HG03060 (cell line): ENCODE data around the gene ZBTB42.

Experiments
- ATAC-seq: cut with Tn5 transposase; IDR thresholded peaks from one replicate; pipeline ENCODE4 v1.9.1; 2021; ENCODE audit warnings: low read depth, moderate number of reproducible peaks; ENCODE audit not compliant: unreplicated experiment

The ZBTB42 gene

GRCh38 chr14:104768437-104769323, 32.2 kb upstream of the ZBTB42 start:
- no peak for ATAC-seq

- ATAC-seq: no peak
Observed at GRCh38 chr14:104769324-104770071, 31.4 kb upstream of the ZBTB42 start.

GRCh38 chr14:104770072-104770579, 30.8 kb upstream of the ZBTB42 start:
- no peak for ATAC-seq

DNA sequence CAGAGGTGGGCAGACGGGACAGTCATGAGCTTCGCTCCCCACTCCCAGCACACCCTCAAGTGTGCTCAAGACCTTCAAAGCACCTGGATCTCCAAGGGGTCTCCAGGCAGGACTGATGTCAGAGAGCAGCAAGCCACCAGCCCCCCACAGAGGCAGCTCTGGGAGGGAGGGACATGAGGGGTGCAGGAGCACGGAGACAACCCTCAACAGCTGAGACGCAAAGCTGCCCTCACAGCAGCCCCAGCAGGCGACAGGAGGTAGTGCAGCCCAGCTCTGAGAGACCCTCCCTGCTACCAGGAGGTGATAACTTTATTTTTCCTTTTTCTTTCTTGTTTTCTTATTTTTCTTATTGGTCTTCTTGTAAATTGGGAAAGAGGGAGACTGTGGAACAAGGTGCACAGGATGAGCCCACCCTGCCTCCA, 30.0 kb upstream of the ZBTB42 start:
- ATAC-seq: no peak

DNA sequence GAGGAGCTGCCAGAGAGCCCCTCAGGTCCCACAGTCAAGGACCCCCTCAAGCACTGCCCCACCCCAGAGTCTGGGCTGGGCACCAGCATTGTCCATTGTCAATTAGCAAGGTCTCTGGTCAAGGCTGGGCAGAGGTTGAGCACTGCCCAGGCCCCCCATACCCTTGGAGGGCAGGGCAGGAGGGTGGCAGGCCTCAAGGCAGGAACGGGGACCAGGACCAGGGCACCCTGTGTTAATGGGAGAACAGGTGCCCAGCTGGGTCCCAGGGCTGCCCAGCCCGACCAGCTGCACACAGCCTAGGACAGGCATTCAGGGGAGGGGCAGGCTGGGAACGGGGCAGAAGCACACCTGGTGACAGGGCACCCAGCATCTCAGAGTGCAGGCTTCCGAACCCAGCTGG, 29.5 kb upstream of the ZBTB42 start:
- ATAC-seq: no peak

GRCh38 chr14:104771918-104772706, 28.8 kb upstream of the ZBTB42 start:
- no peak for ATAC-seq

- ATAC-seq: no peak
Observed at GRCh38 chr14:104772707-104773504, 28.0 kb upstream of the ZBTB42 start.

DNA sequence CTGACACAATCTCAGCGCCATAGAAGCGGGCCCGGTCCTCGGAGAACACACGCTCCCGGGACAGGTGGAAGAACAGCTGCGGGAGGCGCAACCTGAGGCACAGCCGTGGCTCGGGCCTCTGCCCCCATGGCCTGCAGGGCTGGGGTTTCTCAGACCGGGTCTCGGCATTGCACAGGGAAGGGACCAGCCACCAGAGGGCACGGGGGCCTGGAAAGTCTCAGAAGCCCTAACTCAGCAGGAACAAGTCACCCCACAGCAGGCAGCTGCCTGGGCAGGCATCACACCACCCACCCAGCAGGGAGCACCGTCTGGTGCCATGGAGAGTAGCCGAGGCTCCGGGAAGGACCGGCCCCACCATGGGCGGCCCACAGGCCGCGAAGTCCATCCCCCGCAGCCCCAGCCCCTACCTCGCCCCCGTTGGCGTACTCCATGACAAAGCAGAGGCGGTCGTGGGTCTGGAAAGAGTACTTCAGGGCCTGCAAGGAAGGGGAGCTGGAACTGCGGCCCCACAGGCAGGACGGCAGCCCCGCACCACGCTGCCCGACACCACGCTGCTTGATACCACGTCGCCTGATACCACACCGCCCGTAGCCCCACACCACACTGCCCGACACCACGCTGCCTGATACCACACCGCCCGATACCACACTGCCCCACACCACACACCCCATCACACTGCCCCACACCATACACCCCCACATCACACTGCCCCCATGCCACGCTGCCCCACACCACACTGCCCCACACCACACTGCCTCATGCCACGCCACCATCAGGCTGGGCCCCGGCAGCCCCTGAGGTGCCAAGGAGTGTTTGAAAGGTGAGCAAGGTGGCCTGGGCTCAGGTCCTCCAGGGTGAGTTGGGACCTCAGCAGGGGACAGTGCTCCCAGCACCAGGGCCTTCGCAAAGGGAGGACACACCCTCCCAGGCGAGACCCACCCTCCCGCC, 27.1 kb upstream of the ZBTB42 start:
- ATAC-seq: no peak

DNA sequence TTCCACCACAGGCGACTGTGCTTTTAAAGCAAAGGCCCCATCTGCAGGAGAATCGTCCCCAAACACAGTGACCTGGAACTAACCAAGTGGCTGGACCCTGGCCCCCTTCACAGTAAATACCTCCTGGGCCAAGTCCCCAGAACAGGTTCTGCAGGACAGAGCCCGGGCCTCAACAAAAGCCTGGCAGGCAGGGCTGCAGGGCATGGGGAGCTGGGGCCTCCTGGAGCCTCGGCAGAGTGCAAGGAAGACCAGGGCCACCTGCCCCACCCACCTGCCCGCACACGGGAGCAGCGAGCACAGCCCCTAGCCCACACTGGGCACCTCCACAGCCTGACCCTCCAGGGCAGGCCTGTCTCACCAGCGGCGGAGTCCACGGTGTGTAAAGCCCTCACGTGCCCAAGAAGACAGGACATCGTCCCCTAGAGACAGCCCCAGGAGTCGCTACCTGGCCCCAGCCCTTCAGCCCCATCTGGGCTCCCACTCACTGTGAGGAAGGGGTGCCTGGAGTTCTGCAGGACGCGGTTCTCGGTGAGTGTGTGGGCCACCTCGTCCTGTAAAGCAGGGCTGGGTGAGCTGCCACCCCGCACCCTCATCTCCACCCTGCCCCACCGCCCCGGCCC, 26.3 kb upstream of the ZBTB42 start:
- no peak for ATAC-seq

DNA sequence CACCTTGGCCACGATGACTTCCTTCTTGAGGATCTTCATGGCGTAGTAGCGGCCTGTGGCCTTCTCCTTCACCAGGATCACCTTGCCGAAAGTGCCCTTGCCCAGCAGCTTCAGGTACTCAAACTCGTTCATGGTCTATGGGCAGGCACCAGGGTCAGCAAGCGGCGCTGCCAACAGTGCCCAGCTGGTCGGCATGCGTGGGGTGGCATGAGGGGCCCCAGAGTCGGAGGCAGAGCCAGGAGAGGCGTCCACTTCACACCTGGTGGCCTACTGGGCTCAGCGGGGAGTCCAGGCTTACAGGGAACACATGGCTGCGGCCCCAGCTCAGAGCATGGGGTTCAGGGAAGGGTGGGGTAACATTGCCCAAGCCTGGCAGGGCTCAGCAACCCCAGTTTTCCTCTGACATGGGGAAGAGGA, 25.8 kb upstream of the ZBTB42 start:
- ATAC-seq: no peak

DNA sequence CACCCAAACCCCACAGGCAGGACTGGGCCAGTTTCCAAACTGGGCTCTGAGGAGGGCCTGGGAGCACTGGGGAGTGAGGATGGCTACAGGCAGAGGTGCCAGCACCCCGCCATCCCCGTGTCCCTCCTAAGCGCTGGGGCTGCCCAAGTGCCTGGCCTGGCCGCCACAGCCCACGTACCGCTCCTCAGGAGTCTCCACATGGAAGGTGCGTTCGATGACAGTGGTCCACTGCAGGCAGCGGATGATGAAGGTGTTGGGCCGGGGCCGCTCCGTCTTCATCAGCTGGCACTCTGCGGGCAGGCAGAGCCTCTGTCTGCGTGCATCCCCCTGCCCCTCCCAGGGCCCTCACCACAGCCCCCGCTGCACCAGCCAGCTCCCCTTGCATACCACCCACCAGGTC, 24.4 kb upstream of the ZBTB42 start:
- no peak for ATAC-seq

DNA sequence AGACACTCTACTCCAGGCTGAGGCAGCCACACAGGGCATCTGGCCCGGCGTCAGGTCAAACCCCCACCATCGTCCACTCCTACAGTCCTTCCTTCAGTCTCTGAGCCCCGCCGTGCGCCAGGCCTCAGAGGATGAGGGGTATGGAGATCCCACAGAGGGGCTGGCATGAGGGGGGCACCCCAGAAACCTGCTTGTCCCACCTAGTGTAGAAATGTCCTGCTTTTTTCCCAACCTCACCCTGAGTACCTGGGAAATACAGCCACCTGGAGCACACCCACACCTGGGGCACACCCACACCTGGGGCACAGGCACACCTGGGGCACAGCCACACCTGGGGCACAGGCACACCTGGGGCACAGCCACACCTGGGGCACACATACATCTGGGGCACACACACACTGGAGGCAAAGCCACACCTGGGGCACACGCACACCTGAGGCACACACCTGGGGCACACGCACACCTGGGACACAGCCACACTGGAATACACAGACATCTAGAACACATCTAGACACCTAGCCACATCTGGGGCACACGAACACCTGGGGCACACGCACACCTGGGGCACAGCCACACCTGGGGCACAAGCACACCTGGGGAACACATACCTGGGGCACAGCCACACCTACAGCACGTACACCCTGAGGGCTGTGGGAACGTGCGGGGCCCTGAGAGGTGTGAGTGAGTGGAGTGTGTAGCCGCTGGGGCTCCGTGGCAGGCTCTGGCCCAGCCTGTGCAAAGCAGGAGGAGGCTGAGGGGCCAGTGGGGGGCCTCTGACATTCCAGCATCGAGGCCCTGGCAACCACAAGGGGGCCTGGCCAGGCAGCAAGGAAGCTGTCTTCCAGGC, 23.7 kb upstream of the ZBTB42 start:
- no peak for ATAC-seq

DNA sequence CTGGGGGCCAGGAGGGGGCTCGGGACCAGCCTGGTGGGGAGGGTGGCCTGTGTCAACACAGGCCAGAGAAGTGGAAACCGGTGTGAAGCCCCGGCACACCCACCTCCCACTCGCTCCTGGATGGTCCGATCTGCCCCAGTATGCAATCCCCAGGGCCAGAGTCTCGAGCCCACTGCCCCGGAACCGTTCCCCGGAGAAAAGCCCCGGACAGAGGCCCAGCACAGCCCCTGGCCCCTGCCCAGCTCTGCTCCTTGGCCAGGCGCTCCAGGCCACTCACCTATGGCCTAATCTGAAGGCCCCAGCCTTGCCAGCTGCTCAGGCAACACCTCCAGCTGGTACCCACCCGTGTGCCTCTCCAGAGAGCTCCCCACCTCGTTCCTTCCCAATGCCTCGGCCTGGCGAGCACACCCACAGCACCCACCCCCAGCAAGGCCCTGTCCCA, 23.1 kb upstream of the ZBTB42 start:
- no peak for ATAC-seq

DNA sequence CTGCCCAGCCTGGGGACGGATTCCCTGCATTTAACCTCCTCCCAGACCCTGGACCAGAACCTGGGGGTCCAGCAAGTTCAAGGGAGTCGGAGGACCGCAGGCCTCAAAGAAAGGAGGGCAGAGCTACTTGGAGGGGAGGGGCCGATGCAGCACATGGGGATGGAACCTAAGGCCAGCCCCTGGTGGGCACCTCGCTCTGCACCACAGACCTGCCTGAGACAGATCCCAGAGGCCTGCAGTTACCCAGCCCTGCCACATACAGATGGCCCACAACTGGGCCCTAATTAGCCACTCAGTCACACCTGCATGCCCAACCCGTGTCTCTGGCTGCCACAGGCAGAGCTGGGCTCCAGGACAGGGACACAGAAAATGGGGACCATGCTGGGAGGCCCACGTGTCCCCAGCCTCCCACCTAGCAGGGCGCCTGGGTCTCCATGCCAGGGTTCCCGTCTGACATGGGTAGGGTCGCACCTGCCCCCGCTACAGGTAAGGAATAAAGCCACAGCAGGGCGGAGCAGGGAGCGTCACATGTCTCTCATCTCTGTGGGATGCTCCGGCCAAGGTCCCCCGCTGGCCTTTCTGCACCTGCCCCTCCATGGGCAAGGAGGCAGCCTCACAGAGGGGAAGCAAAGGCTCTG, 22.1 kb upstream of the ZBTB42 start:
- no peak for ATAC-seq

DNA sequence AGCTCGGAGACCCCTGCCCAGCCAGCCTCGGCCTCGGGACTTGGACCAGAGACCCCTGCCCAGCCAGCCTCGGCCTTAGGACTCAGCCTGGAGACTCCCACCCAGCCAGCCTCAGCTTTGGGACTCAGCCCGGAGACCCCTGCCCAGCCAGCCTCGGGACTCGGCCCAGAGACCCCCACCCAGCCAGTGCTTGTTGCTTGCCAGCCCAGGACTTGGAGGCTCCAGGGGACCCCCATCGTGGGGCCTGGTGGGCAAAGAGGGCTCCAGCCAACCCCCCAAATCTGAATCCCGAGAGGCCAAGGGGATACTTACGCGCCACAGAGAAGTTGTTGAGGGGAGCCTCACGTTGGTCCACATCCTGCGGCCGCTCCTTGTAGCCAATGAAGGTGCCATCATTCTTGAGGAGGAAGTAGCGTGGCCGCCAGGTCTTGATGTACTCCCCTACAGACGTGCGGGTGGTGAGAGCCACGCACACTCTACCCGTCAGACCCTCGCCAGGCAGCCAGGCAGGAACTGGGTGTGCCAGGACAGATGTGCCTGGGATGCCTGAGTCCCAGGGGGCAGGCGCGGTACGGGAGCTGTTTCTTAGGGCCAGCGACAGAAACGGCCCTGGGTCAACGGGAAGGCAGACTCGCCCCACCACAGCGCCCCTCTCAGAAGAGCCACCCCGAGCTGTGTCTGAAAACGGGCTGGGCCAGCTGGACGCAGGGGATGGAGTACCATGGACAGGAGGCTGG, 21.0 kb upstream of the ZBTB42 start:
- ATAC-seq: no peak

DNA sequence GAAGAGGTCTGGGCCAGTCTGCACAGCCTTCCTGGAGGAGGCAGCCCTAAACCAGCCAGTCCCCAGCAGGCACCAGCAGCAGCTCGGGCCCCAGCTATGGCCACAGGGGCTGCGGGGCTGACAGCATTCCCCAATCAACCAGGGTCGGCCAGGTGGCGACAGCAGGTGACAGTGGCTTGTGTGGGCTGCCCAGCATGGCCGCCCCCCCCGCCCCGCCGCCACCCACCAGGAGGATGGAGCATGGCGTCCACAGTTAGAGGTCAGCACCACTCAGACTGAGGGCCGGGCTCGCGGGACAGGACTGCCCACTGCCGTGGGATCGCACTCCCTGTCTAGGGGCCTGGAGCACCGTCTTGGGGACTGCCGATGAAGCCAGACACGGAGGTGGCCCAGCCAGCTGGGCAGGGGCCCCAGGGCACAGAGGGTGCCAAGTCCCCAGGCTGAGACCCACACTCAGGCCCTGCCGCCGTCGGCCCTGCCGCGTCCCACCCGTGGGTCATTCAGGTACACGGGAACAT, 20.3 kb upstream of the ZBTB42 start:
- ATAC-seq: no peak
